ENCODE measurements around the gene FBXO7.

The FBXO7 gene

GRCh38 chr22:32532820-32533128 lies 58.2 kb downstream of the FBXO7 start:
- Histone ChIP-seq H3K36me3 (ENCODE audit: insufficient read depth, low read length) (no peaks in the 10 kb centered on the region), H3K4me3 (ENCODE audit: low read depth in 1 of 2, low read length in 2 of 2) (no peak overlapping the region), H3K9me3 (ENCODE audit: insufficient read depth, low read length, severe bottlenecking) (no peaks in the 10 kb centered on the region), H3K4me1 (ENCODE audit: insufficient read depth, low read length) (no peaks in the 10 kb centered on the region), H3K79me2 (ENCODE audit: insufficient read depth, low read length) (no peaks in the 10 kb centered on the region), H3K9ac (ENCODE audit: low read depth, low read length) (no peak overlapping the region), H4K20me1 (ENCODE audit: insufficient read depth, low read length) (no peaks in the 10 kb centered on the region), H3K27me3 (ENCODE audit: insufficient read depth, low read length, poor library complexity) (peaks cover 14% of the 10 kb centered on the region), H3K27ac (ENCODE audit: low read length) (no peak overlapping the region), H3K4me2 (ENCODE audit: insufficient read depth, low read length) (no peak overlapping the region), H2AFZ (ENCODE audit: low read depth, low read length) (no peak overlapping the region)
- DNase-seq (no peak), ATAC-seq (ENCODE audit: insufficient read depth, low read depth) (no peak)
- TF ChIP-seq EZH2 (IDR thresholded peaks at IDR 0.05; ENCODE audit: borderline replicate concordance, low read depth, low read length, severe bottlenecking) (no peak), CTCF (IDR thresholded peaks at IDR 0.05; ENCODE audit: borderline replicate concordance, extremely low read depth, low read length, poor library complexity, severe bottlenecking) (no peak)

GRCh38 chr22:32533265-32534111 lies 58.9 kb downstream of the FBXO7 start:
- Histone ChIP-seq H3K79me2 (ENCODE audit: insufficient read depth, low read length) (no peaks in the 10 kb centered on the region), H3K4me1 (ENCODE audit: insufficient read depth, low read length) (no peaks in the 10 kb centered on the region), H3K27me3 (ENCODE audit: insufficient read depth, low read length, poor library complexity) (peaks cover 14% of the 10 kb centered on the region), H3K9me3 (ENCODE audit: insufficient read depth, low read length, severe bottlenecking) (no peaks in the 10 kb centered on the region), H2AFZ (ENCODE audit: low read depth, low read length) (no peak overlapping the region), H3K27ac (ENCODE audit: low read length) (no peak overlapping the region), H3K36me3 (ENCODE audit: insufficient read depth, low read length) (no peaks in the 10 kb centered on the region), H3K4me2 (ENCODE audit: insufficient read depth, low read length) (no peak overlapping the region), H4K20me1 (ENCODE audit: insufficient read depth, low read length) (no peaks in the 10 kb centered on the region), H3K4me3 (ENCODE audit: low read depth in 1 of 2, low read length in 2 of 2) (no peak overlapping the region), H3K9ac (ENCODE audit: low read depth, low read length) (no peak overlapping the region)
- ATAC-seq (ENCODE audit: insufficient read depth, low read depth) (no peak), DNase-seq (no peak)
- TF ChIP-seq CTCF (IDR thresholded peaks at IDR 0.05; ENCODE audit: borderline replicate concordance, extremely low read depth, low read length, poor library complexity, severe bottlenecking), result no peak
- no peak for TF ChIP-seq EZH2 (IDR thresholded peaks at IDR 0.05; ENCODE audit: borderline replicate concordance, low read depth, low read length, severe bottlenecking)

- Histone ChIP-seq H3K4me2 (ENCODE audit: insufficient read depth, low read length) (no peak overlapping the region), H3K27ac (ENCODE audit: low read length) (no peak overlapping the region), H3K9ac (ENCODE audit: low read depth, low read length) (no peak overlapping the region), H3K36me3 (ENCODE audit: insufficient read depth, low read length) (no peaks in the 10 kb centered on the region), H2AFZ (ENCODE audit: low read depth, low read length) (no peak overlapping the region), H3K27me3 (ENCODE audit: insufficient read depth, low read length, poor library complexity) (peaks cover 14% of the 10 kb centered on the region), H3K4me3 (ENCODE audit: low read depth in 1 of 2, low read length in 2 of 2) (no peak overlapping the region), H3K79me2 (ENCODE audit: insufficient read depth, low read length) (no peaks in the 10 kb centered on the region), H3K9me3 (ENCODE audit: insufficient read depth, low read length, severe bottlenecking) (no peaks in the 10 kb centered on the region), H3K4me1 (ENCODE audit: insufficient read depth, low read length) (no peaks in the 10 kb centered on the region), H4K20me1 (ENCODE audit: insufficient read depth, low read length) (no peaks in the 10 kb centered on the region)
- DNase-seq (no peak), ATAC-seq (ENCODE audit: insufficient read depth, low read depth) (no peak)
- TF ChIP-seq CTCF (IDR thresholded peaks at IDR 0.05; ENCODE audit: borderline replicate concordance, extremely low read depth, low read length, poor library complexity, severe bottlenecking) (no peak), EZH2 (IDR thresholded peaks at IDR 0.05; ENCODE audit: borderline replicate concordance, low read depth, low read length, severe bottlenecking) (no peak)
Observed at GRCh38 chr22:32534252-32535235, 59.9 kb downstream of the FBXO7 start.
